ENCODE data around the gene SP4.

GRCh38 chr7:21538936-21539495 lies 111.1 kb downstream of the SP4 start:
- TF ChIP-seq POLR2AphosphoS5 (IDR thresholded peaks at IDR 0.05), result no peak
- TF ChIP-seq POLR2A (IDR thresholded peaks at IDR 0.05), result no peak
